Cardiac fibroblast (primary cell): ENCODE results near the gene RELCH.

Source experiments
- DNase-seq, 2 donors: peaks; one replicate each; pipeline versions ENCODE4 v3.0.0 to v3.0.0-alpha.2; 2010; ENCODE audit warnings: low read depth in 2 of 2
- H3K4me3 ChIP-seq, 2 donors: replicated peaks in 1 of 2; 1 replicate in 1 of 2; 2 replicates in 1 of 2; pipeline ENCODE4 v1.5.1; 2011; ENCODE audit warnings: low read depth in 2 of 2, low read length in 2 of 2, mild to moderate bottlenecking in 2 of 2, moderate library complexity in 1 of 2
- TF ChIP-seq, protein P1 (sequence below): IDR thresholded peaks from one replicate; pipeline ENCODE4 v1.5.1; 2011; ENCODE audit warnings: low read depth, mild to moderate bottlenecking, low read length, inconsistent platforms

Gene RELCH

GRCh38 chr18:62340996-62341395 is 153.9 kb downstream of the RELCH start:
- no peak for DNase-seq
- TF ChIP-seq, protein P1, sequence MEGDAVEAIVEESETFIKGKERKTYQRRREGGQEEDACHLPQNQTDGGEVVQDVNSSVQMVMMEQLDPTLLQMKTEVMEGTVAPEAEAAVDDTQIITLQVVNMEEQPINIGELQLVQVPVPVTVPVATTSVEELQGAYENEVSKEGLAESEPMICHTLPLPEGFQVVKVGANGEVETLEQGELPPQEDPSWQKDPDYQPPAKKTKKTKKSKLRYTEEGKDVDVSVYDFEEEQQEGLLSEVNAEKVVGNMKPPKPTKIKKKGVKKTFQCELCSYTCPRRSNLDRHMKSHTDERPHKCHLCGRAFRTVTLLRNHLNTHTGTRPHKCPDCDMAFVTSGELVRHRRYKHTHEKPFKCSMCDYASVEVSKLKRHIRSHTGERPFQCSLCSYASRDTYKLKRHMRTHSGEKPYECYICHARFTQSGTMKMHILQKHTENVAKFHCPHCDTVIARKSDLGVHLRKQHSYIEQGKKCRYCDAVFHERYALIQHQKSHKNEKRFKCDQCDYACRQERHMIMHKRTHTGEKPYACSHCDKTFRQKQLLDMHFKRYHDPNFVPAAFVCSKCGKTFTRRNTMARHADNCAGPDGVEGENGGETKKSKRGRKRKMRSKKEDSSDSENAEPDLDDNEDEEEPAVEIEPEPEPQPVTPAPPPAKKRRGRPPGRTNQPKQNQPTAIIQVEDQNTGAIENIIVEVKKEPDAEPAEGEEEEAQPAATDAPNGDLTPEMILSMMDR = no peak

GRCh38 chr18:62341473-62341872 is 154.4 kb downstream of the RELCH start:
- TF ChIP-seq, protein P1 = no peak
- DNase-seq = no peak

More at GRCh38 chr18:62340996-62341395, 153.9 kb downstream of the RELCH start:
- no peak overlapping the region for H3K4me3 ChIP-seq

GRCh38 chr18:62342884-62343283 is 155.8 kb downstream of the RELCH start:
- H3K4me3 ChIP-seq = no peak overlapping the region
- no peak for DNase-seq
- TF ChIP-seq, protein P1 = no peak

More at GRCh38 chr18:62341473-62341872, 154.4 kb downstream of the RELCH start:
- H3K4me3 ChIP-seq = no peak overlapping the region

- DNase-seq = no peak
- no peak overlapping the region for H3K4me3 ChIP-seq
- TF ChIP-seq, protein P1 = no peak
Measured at GRCh38 chr18:62343316-62343715, 156.3 kb downstream of the RELCH start.

- DNase-seq = no peak
- TF ChIP-seq, protein P1 = no peak
- no peak overlapping the region for H3K4me3 ChIP-seq
Measured at GRCh38 chr18:62345909-62346308, 158.9 kb downstream of the RELCH start.

DNA sequence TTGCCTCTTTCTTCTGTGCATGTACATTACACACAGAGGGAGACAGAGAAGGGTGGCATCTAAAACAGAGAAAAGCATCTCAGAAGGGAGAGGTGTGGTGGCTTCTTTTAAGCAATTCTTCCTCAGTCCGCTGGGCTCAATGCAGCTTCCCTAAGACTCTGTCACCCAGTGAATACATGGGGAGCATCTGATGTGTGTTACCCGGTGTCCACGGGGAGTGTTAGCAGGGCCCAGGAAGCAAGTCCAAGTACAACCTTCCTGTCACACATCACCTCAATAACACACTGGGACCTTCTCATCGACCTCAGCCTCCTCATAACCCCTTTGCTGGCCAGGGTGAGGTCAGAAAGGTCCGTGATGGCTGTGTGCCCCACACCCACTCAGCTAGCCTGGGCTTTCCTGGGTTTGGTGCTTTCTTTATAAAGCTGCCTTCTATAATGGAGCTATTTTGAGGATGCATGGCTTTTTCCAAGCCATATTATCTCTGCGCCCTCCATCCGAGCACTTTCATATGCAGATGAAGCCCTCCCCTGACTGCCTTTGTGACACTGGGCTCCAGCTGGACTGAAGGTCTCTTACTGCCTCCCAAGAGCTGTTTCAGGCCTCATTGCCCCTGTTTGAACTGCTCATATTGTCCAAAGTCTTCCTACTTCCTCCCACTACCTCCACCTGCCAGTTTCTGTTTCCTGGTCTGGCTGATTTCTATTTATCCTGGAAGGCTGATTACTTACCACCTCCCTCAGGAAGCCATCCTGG is 159.5 kb downstream of the RELCH start:
- no peak for DNase-seq
- TF ChIP-seq, protein P1 = no peak
- no peak overlapping the region for H3K4me3 ChIP-seq
